ENCODE results near the gene GSTM5. TPM values are rescaled to one million over a fixed set of nuclear protein-coding genes. Genes with fewer than 3 reads are reported as not detected.

Gene GSTM5
- total RNA-seq, result 2.9 and 8.5 TPM in 2 replicates

GRCh38 chr1:109711593-109712320 is at the start of gene GSTM5:
Gene GSTM5 (plus strand): TSS chr1:109712251. CDS start chr1:109712313, 62 bp downstream.

GRCh38 chr1:109667452-109668122 is 44.5 kb upstream of the GSTM5 start, which contains the start of gene GSTM2:
Gene GSTM2 (plus strand): TSS chr1:109668057. CDS start chr1:109668116, 59 bp downstream.

GRCh38 chr1:109687641-109688499 is 24.2 kb upstream of the GSTM5 start, which contains the start of gene GSTM1:
Gene GSTM1 (plus strand): TSS chr1:109687817. CDS start chr1:109687874, 57 bp downstream.

GRCh38 chr1:109740615-109741373 is 28.7 kb downstream of the GSTM5 start, which contains the start of gene GSTM3:
Gene GSTM3 (minus strand): TSS chr1:109741038. CDS start chr1:109740287, 751 bp downstream.

GRCh38 chr1:109763646-109764415 is 51.8 kb downstream of the GSTM5 start, which contains the start of gene EPS8L3:
Gene EPS8L3 (minus strand): TSS chr1:109763923. CDS start chr1:109761749, 2,174 bp downstream.

Other genes starting within 250 kb of the GSTM5 start
- 0.53 and 1.7 TPM in 2 replicates for gene SYPL2, start 245.7 kb upstream of the GSTM5 start, total RNA-seq
- 3.0 and 4.0 TPM in 2 replicates for gene ATXN7L2, start 228.3 kb upstream of the GSTM5 start, total RNA-seq
- gene CYB561D1, start 218.2 kb upstream of the GSTM5 start, total RNA-seq, result 5.5 and 6.1 TPM in 2 replicates
- gene AMIGO1, start 202.5 kb upstream of the GSTM5 start, total RNA-seq, result 0.58 and 0.89 TPM in 2 replicates
- not detected in 2 replicates for gene GPR61, start 172.4 kb upstream of the GSTM5 start, total RNA-seq
- gene GNAI3, start 163.6 kb upstream of the GSTM5 start, total RNA-seq, result 11.2 and 13.1 TPM in 2 replicates
- gene GNAT2, start 92.6 kb upstream of the GSTM5 start, total RNA-seq, result under 0.01 and 0.89 TPM in 2 replicates
- 79.3 and 98.5 TPM in 2 replicates for gene AMPD2, start 92.4 kb upstream of the GSTM5 start, total RNA-seq
- 23.7 and 37.8 TPM in 2 replicates for gene GSTM4, start 56.2 kb upstream of the GSTM5 start, total RNA-seq
- 19.3 and 22.0 TPM in 2 replicates for gene GSTM2, start 44.2 kb upstream of the GSTM5 start, total RNA-seq
- gene GSTM1, start 24.4 kb upstream of the GSTM5 start, total RNA-seq, result 31.0 and 32.3 TPM in 2 replicates
- gene GSTM3, start 28.8 kb downstream of the GSTM5 start, total RNA-seq, result 47.9 and 50.7 TPM in 2 replicates
- gene EPS8L3, start 51.7 kb downstream of the GSTM5 start, total RNA-seq, result not detected in 2 replicates
- 51.2 and 54.2 TPM in 2 replicates for gene CSF1, start 198.6 kb downstream of the GSTM5 start, total RNA-seq

All from myometrial cell (primary cell).